H1 (cell line): Measurements from ENCODE around the gene PPAN. TPM values are rescaled to one million over a fixed set of nuclear protein-coding genes. Genes with fewer than 3 reads are reported as not detected.

Experiments used
- CTCF ChIA-PET: fragments of 300-600 bp; sonication (Branson Sonifier 250); formaldehyde crosslinking; loops from one replicate; lab custom pipeline; 2021; ENCODE audit not compliant: partially characterized antibody; lab: Charles Lee
- POLR2A ChIA-PET: fragments of 300-600 bp; sonication (Branson Sonifier 250); formaldehyde crosslinking; loops from one replicate; lab custom pipeline; 2021; ENCODE audit warnings: inconsistent platforms; ENCODE audit not compliant: partially characterized antibody; lab: Charles Lee
- DNase-seq, 2 experiments: peaks; one replicate each; pipeline versions ENCODE4 v3.0.0 to v3.0.0-alpha.2; 2010 to 2022; ENCODE audit warnings: low spot score in 2 of 2, low read depth in 1 of 2, mixed read lengths in 1 of 2
- FAIRE-seq: peaks from 2 replicates; lab custom pipeline; 2011; peaks lifted over from hg19 to GRCh38; lab: Jason Lieb, UNC
- H2AFZ ChIP-seq: 2 replicates; pipeline ENCODE4 v1.8.1; 2012; ENCODE audit warnings: low read length, inconsistent platforms
- H2AK5ac ChIP-seq: 2 replicates; pipeline ENCODE4 v1.6.1; 2013; ENCODE audit warnings: low read depth, low read length
- H2BK120ac ChIP-seq: replicated peaks from 2 replicates; pipeline ENCODE3; 2013; ENCODE audit warnings: low read depth, low read length, inconsistent platforms
- H2BK12ac ChIP-seq: 2 replicates; pipeline ENCODE4 v1.6.1; 2013; ENCODE audit warnings: low read depth, low read length
- H2BK15ac ChIP-seq: 2 replicates; pipeline ENCODE4 v1.6.1; 2013; ENCODE audit warnings: low read length
- H2BK20ac ChIP-seq: 2 replicates; pipeline ENCODE4 v1.6.1; 2013; ENCODE audit warnings: low read length
- H2BK5ac ChIP-seq: 2 replicates; pipeline ENCODE4 v1.6.1; 2013; ENCODE audit warnings: low read depth, low read length
- H3K14ac ChIP-seq: 2 replicates; pipeline ENCODE4 v1.6.1; 2013; ENCODE audit warnings: inconsistent platforms; ENCODE audit not compliant: insufficient read length
- H3K18ac ChIP-seq: 2 replicates; pipeline ENCODE4 v1.6.1; 2013; ENCODE audit warnings: low read length; ENCODE audit errors: extremely low read depth
- H3K23ac ChIP-seq: 2 replicates; pipeline ENCODE4 v1.6.1; 2013; ENCODE audit warnings: inconsistent platforms; ENCODE audit not compliant: insufficient read length
- H3K23me2 ChIP-seq: 2 replicates; pipeline ENCODE4 v1.6.1; 2013; ENCODE audit warnings: low read depth, low read length
- H3K27ac ChIP-seq: 2 replicates; pipeline ENCODE4 v1.6.1; 2011; ENCODE audit warnings: low read depth, low read length, inconsistent platforms
- H3K27me3 ChIP-seq, 4 experiments: replicated peaks in 1 of 4; 1 replicate in 1 of 4; 2 replicates in 3 of 4; pipeline versions ENCODE4 v1.6.1 to v1.8.1; 2011 to 2013; ENCODE audit warnings: low read length in 3 of 4, mild to moderate bottlenecking in 3 of 4, inconsistent platforms in 2 of 4, mixed read lengths in 2 of 4, moderate library complexity in 1 of 4; ENCODE audit not compliant: control insufficient read depth in 3 of 4, insufficient read depth in 3 of 4; ENCODE audit errors: extremely low read depth in 1 of 4
- H3K36me3 ChIP-seq, 4 experiments: 2 replicates each; pipeline versions ENCODE4 v1.6.1 to v1.8.1; 2011 to 2013; ENCODE audit warnings: mild to moderate bottlenecking in 4 of 4, low read length in 3 of 4, moderate library complexity in 2 of 4, control low read depth in 1 of 4, inconsistent platforms in 1 of 4; ENCODE audit not compliant: insufficient read depth in 4 of 4, control insufficient read depth in 2 of 4
- H3K4ac ChIP-seq: replicated peaks from 2 replicates; pipeline ENCODE3; 2013; ENCODE audit warnings: low read length, low read depth, mixed read lengths, inconsistent platforms; ENCODE audit not compliant: insufficient read length
- H3K4me1 ChIP-seq, 4 experiments: replicated peaks in 1 of 4; 1 replicate in 1 of 4; 2 replicates in 3 of 4; pipeline versions ENCODE4 v1.6.1 to v1.8.1; 2011 to 2013; ENCODE audit warnings: low read length in 3 of 4, inconsistent platforms in 2 of 4, mixed read lengths in 1 of 4; ENCODE audit not compliant: insufficient read depth in 4 of 4, control insufficient read depth in 3 of 4
- H3K4me2 ChIP-seq, 2 experiments: 2 replicates each; pipeline versions ENCODE4 v1.6.1 to v1.8.1; 2011 to 2013; ENCODE audit warnings: low read depth in 2 of 2, low read length in 2 of 2, control low read depth in 1 of 2, inconsistent platforms in 1 of 2, mild to moderate bottlenecking in 1 of 2; ENCODE audit not compliant: insufficient read depth in 1 of 2
- H3K4me3 ChIP-seq, 4 experiments: fragments of 200-600, 300-600 bp in 1 of 4; sonication (generic), shearing (Covaris generic), sonication (Bioruptor Twin) in 1 of 4; 2 replicates each; pipeline versions ENCODE4 v1.5.1 to v1.8.1; 2011 to 2016; ENCODE audit warnings: low read length in 4 of 4, low read depth in 3 of 4, control low read depth in 2 of 4, inconsistent platforms in 2 of 4, mild to moderate bottlenecking in 2 of 4, mixed read lengths in 1 of 4, moderate library complexity in 1 of 4; ENCODE audit not compliant: insufficient read depth in 2 of 4; ENCODE audit errors: extremely low read depth in 1 of 4
- H3K56ac ChIP-seq: replicated peaks from 2 replicates; pipeline ENCODE3; 2013; ENCODE audit warnings: low read depth, mild to moderate bottlenecking, mixed read lengths, low read length, inconsistent platforms; ENCODE audit not compliant: insufficient read length
- H3K79me1 ChIP-seq: 2 replicates; pipeline ENCODE4 v1.6.1; 2013; ENCODE audit warnings: low read depth, low read length, control low read depth
- H3K79me2 ChIP-seq, 2 experiments: 2 replicates each; pipeline versions ENCODE4 v1.6.1 to v1.8.1; 2012 to 2013; ENCODE audit warnings: low read length in 2 of 2, mild to moderate bottlenecking in 2 of 2, inconsistent platforms in 1 of 2; ENCODE audit not compliant: insufficient read depth in 2 of 2, control insufficient read depth in 1 of 2
- H3K9ac ChIP-seq, 4 experiments: replicated peaks in 1 of 4; 1 replicate in 1 of 4; 2 replicates in 3 of 4; pipeline versions ENCODE4 v1.6.1 to v1.8.1; 2011 to 2013; ENCODE audit warnings: low read depth in 3 of 4, low read length in 3 of 4, control low read depth in 2 of 4, mild to moderate bottlenecking in 2 of 4, moderate library complexity in 2 of 4, inconsistent platforms in 1 of 4; ENCODE audit errors: extremely low read depth in 1 of 4
- H3K9me3 ChIP-seq, 2 experiments: 2 replicates each; pipeline versions ENCODE4 v1.6.1 to v1.8.1; 2012 to 2013; ENCODE audit warnings: mild to moderate bottlenecking in 2 of 2, moderate library complexity in 2 of 2, control low read depth in 1 of 2, inconsistent platforms in 1 of 2, low read depth in 1 of 2, low read length in 1 of 2, mixed read lengths in 1 of 2; ENCODE audit not compliant: insufficient read depth in 2 of 2
- H4K20me1 ChIP-seq, 2 experiments: replicated peaks in 1 of 2; 2 replicates each; pipeline versions ENCODE3 to v1.8.1; 2011 to 2013; ENCODE audit warnings: inconsistent platforms in 2 of 2, low read length in 2 of 2, mild to moderate bottlenecking in 1 of 2; ENCODE audit not compliant: insufficient read depth in 2 of 2, control insufficient read depth in 1 of 2
- H4K5ac ChIP-seq: 2 replicates; pipeline ENCODE4 v1.6.1; 2013; ENCODE audit warnings: low read length, low read depth, mixed read lengths, inconsistent platforms; ENCODE audit not compliant: insufficient read length
- H4K8ac ChIP-seq: 2 replicates; pipeline ENCODE4 v1.8.0; 2013; ENCODE audit warnings: mild to moderate bottlenecking, moderate library complexity, low read length, inconsistent platforms; ENCODE audit not compliant: insufficient read depth; ENCODE audit errors: extremely low read depth
- H4K91ac ChIP-seq: replicated peaks from 2 replicates; pipeline ENCODE3; 2013; ENCODE audit warnings: low read length, mixed read lengths, inconsistent platforms; ENCODE audit not compliant: insufficient read length
- KDM5A ChIP-seq: fragments of 200-600 bp; IDR thresholded peaks from 2 replicates; pipeline ENCODE4 v1.7.1; 2012; ENCODE audit warnings: mild to moderate bottlenecking, low read length, inconsistent platforms, mixed read lengths
- SUZ12 ChIP-seq: fragments of 200-600 bp; sonication (generic); IDR thresholded peaks from 2 replicates; pipeline ENCODE4 v1.6.1; 2012; ENCODE audit warnings: mild to moderate bottlenecking, inconsistent platforms, low read length, moderate library complexity, mixed read lengths
- WGBS, 2 experiments: shearing (Covaris generic) in 1 of 2; methylation state at CpG; one replicate each; pipeline versions ENCODE4 v1.1.6 to v1.1.7; 2013 to 2015; ENCODE audit warnings: low lambda C conversion rate in 2 of 2, mixed read lengths in 2 of 2, inconsistent platforms in 1 of 2, low coverage in 1 of 2, missing lambda C conversion rate in 1 of 2; ENCODE audit not compliant: insufficient replicate concordance in 2 of 2, insufficient coverage in 1 of 2, insufficient read length in 1 of 2; ENCODE audit errors: extremely low coverage in 1 of 2, missing lambda C conversion rate in 1 of 2; 5-methylcytosine and 5-hydroxymethylcytosine counted together
- polyA plus RNA-seq, 7 experiments: library from polyadenylated mRNA; depleted of rRNA in 3 of 7; stranded (reverse) in 5 of 7; unstranded in 2 of 7; fragments of >200 nt in 5 of 7; fragments of 200-250 nt in 2 of 7; gene quantifications; 1 replicate in 5 of 7; 2 replicates in 1 of 7; 4 replicates in 1 of 7; pipeline versions ENCODE4 v1.2.1 to v1.2.3, GENCODE V29; 2011 to 2013; ENCODE audit warnings: missing spikeins in 2 of 7, mixed read lengths in 2 of 7
- total RNA-seq: library from RNA; stranded (reverse); fragmentation: NEBNext Ultra II Directional; extraction: Animal tissue kit (Norgen Biotek cat#: 25700); gene quantifications from 2 replicates; pipeline ENCODE4 v1.2.1, GENCODE V29; 2021

Gene PPAN
- total and polyA plus RNA-seq, 2 of the 8 experiments (the other 6 are each of a cell fraction or from before 2014, with no cell fraction given), result 48.8 to 74.4 TPM

DNA sequence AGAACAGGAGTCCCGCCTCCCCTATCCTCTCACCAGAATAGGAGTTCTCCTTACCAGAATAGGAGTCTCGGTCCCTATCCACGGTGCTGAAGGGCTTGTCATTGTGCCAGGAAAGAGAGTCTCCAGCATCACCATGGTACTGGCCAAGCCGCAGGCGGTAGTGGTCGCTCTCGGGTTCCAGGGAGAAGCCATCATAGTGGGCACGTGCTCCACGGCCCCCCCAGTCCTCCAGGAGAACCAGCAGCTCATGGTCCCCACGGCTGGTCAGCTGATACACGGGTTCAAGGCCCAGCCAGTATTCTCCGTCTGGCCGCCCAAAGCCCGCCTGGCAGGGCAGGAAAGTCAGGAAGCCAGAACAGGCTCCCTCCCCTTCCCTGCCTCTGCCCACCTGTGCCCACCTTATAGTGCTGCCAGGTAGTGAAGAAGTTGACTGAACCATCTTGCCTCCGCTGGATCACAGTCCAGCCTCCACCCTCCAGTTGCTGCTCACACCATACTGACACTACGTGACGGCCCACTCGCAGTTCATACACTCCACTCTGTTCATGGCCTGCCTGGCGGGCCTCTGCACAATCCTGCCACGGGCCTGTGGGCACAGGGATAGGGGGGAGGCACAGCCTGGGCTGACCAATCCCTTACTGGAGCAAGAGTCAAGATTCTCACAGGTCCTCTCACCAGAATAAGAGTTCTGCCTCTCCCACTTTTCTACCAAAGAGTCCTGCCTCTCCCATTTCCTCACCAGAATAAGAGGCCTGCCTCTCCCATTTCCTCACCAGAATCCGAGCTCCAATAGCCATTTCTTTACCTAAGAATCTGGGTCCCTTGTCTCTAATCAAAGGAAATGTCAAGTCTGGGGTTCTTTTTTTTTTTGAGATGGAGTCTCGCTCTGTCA is 12.6 kb upstream of the PPAN start:
- Histone ChIP-seq H3K23ac (no peak overlapping the region), H3K36me3 (peaks cover 0 to 3% (median 1%) of the 10 kb centered on the region in 4 experiments; a peak in 2 of 8 replicates), H2BK12ac (no peak overlapping the region), H3K4me1 (peaks cover 0 to 6% (median 2%) of the 10 kb centered on the region in 4 experiments; a peak in 3 of 7 replicates), H2AK5ac (no peak overlapping the region), H3K14ac (no peak overlapping the region), H3K9ac (no peak overlapping the region), H2BK120ac (no peak overlapping the region), H3K4me2 (no peak overlapping the region), H3K27me3 (peaks cover 8 to 29% (median 23%) of the 10 kb centered on the region in 4 experiments), H3K4me3 (no peak overlapping the region), H2AFZ (no peak overlapping the region), H3K79me2 (no peaks in the 10 kb centered on the region), H3K9me3 (peaks cover 0 to 2% of the 10 kb centered on the region in 2 experiments; a peak in 1 of 4 replicates), H3K4ac (no peak overlapping the region), H2BK5ac (no peak overlapping the region), H3K18ac (no peak overlapping the region), H3K79me1 (no peaks in the 10 kb centered on the region), H4K91ac (no peak overlapping the region), H2BK20ac (no peak overlapping the region), H4K20me1 (peaks cover 0 to 6% of the 10 kb centered on the region in 2 experiments), H3K56ac (no peak overlapping the region), H4K5ac (no peak overlapping the region), H4K8ac (no peak overlapping the region), H3K27ac (no peak overlapping the region), H2BK15ac (no peak overlapping the region), H3K23me2 (peaks cover 2% of the 10 kb centered on the region; the same call in 1 of the 2 replicates)
- POLR2A ChIA-PET, result interaction anchor here (1.2 to 15.1 kb wide), 3 partner anchors 10 to 32 kb away, joined by 4 to 240 read pairs (median 7); partner anchors contain the start of genes ANGPTL6, P2RY11 and PPAN
- no peak for FAIRE-seq
- CTCF ChIA-PET, result interaction anchor here (0.7 to 1.1 kb wide), 2 partner anchors 9 to 66 kb away, joined by 3 to 4 read pairs; no protein-coding TSS in a partner anchor
- WGBS, 2 experiments, result 92% methylated on average over 19 of the region's 22 CpGs; no CpG with 5 or more reads in 1 of the 2 experiments
- no peak for DNase-seq
- TF ChIP-seq SUZ12, result no peak
- TF ChIP-seq KDM5A, result no peak
